Measurements from ENCODE around the gene MEG3.

The MEG3 gene

DNA sequence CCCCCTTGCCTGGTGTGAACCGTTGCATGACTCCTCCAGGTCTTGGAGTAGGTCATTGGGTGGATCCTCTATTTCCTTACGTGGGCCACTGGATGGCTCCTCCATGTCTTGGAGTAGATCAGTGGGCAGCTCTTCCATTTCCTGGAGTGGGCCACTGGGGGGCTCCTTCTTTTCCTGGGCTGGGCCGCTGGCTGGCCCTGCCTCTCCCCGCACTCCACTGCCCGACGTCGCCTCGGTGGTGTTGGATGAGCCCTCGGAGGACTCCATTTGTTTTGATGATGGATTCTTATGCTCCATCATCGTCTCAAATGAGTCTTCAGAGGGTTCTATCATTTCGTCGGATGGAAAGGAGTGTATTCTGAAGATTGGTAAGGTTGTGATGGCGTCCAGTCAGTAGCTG is 58.5 kb downstream of the MEG3 start:
- DNase-seq: no peak

DNA sequence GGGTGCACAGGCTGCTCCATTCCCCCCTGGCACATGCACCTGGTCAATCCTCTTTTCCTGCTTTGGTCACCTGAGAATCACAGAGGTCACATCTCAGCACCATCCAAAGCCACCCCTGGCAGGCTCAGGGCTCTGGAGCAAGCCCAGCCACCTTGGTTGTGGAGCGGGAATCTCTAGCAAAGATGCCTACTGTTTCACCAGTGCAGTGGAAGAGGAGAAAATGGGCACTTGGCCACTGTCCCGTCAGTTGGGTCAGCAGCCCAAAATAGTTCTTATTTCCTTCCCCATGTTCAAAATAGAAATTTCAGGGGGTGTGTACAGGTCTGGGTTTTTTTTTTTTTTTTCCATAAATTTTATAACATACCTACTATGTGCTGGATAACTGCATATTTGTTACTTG is 59.3 kb downstream of the MEG3 start:
- DNase-seq: no peak

DNA sequence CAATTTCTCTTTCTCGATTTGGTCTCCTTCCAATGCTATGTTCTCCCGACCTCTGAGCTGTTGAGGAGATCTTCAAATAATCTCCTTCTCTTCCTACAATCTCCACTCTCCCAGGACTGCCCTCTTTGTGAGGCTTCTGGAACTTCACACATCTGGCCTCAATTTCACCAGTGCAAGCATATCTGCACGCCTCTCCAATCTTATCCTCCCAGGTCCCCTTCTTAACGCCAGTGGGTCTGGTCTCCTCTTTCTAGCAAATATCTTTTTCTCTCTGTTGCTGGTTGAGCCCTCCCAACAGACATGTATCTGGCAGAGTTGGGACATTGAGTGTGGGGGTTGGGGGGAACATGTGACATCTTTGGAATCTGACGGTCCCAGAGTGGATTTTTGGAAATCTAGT is 59.7 kb downstream of the MEG3 start:
- no peak for DNase-seq

DNA sequence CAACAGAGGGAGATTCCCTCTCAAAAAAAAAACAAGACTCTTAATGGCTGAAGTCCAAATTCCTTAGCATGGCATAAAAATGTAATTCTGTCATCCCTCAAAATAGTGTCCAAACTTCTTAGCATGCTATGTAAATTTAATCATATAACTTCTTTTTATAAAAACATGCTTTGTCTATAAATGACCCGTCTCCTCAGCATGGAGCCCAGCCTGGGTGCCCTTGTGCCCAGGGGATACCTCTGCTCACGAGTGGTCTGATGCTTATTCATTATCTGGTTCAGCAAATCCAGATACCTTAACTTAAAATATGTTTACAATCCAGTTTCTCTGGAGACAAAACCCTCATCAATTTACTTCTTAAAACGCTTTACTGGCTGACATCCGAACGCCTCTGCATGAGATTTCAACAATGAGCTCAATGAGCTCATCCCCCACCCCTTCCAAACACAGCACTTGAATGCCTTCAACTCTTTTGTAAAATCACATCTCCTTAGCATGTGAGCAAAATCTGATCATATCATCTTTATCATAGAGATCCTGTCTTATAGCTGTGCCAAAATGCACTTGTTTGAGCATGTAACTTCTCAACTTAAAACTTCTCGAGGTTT is 61.9 kb downstream of the MEG3 start:
- no peak for DNase-seq

DNA sequence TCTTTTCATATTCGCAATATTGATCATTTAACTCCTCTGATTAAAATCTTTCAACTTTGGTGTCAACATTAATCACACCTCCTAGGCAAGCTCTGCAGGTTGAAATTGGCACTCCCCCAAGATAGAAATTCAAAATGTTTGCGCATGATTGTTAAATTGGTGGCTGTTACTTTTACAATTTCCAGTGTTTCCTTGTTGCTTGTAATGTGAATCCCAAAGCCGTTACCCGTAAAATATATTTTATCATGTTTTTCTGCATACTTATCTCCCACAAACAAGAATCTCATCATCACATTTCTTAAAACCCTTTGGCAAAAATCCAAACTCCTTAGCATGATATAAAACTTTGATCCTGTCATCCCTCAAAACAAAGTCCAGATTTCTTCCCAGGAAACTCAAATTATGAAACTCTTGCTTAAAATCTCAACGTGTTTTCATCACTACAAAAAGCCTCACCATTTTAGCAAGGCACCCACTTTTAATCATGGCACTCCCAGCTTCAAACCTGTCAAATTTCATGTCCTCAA is 62.9 kb downstream of the MEG3 start:
- DNase-seq: no peak

DNA sequence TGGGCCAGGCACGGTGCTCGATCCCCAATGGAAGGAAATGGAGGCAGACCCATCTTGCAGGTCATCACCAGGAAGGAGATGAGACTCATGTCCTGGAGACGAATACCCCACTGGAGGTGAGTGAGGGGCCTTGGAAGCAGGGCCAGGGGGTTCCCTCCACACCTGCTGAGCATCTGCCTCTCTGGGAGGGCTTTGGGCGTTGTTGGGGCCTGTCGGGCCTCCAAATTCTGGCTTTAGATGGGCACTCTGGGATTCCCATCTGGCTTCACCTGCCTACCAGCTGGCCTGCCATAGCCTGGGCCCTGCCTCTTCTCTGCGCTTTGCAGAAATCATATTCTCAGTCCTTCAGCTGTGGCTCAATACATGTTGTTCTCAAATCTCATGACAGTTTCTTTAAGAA is 63.7 kb downstream of the MEG3 start:
- no peak for DNase-seq

DNA sequence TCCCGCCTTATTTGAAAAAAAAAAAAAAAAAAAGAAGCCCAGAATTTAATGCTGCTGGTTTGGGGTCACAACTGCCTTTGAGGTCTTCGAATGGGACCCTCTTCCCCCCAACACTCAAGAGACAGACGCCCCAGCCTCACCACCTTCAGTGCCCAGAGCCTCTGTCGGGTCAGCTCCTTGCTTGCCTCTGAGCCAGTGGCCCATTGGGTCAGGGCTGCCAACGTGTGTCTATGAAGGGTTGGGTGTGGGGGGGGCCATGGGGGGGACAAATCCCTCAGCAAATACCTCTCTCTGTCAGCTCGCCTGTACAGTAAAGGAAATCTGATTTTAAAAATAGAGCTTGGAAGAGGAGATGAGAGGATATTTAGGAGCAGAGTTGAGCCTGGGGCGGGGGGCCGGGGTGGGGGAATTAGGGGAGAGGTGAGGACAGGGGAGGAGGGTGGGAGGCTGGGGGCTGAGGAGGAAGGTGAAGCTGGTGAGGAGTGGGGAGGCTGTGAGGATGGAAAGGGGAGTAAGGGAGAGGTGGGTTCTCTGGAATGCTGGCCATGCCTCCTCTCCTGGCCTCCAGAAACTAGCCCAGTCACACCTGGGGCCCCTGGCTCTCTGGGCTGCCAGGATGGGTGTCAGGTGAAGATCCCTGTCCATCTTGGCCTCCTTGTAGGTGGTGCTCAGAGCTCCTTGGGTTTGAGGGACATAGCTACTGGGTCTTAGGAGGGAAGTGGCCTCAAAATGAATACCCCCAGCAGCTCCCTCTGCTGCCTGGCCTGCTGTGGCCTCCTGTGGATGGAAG is 64.3 kb downstream of the MEG3 start:
- no peak for DNase-seq

DNA sequence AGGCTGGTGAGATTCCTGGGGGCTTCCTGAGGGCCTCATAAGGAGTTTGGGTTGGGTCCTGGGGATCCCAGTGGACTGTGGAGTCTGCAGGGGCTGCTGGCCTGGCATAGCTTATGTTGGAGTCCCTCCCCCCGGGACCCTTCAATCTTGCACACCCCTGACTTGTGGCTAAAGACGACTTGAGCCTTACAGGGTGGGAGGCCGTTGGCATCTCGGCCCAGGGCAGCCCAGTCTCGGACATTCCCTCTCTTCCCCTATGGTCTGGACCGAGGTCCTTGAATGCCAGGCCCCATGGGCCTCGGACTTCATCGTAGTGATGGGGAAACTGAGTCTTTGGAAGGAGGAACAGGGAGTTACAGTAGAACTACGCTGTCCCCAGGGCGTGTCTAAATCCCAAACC is 65.1 kb downstream of the MEG3 start:
- DNase-seq: no peak

DNA sequence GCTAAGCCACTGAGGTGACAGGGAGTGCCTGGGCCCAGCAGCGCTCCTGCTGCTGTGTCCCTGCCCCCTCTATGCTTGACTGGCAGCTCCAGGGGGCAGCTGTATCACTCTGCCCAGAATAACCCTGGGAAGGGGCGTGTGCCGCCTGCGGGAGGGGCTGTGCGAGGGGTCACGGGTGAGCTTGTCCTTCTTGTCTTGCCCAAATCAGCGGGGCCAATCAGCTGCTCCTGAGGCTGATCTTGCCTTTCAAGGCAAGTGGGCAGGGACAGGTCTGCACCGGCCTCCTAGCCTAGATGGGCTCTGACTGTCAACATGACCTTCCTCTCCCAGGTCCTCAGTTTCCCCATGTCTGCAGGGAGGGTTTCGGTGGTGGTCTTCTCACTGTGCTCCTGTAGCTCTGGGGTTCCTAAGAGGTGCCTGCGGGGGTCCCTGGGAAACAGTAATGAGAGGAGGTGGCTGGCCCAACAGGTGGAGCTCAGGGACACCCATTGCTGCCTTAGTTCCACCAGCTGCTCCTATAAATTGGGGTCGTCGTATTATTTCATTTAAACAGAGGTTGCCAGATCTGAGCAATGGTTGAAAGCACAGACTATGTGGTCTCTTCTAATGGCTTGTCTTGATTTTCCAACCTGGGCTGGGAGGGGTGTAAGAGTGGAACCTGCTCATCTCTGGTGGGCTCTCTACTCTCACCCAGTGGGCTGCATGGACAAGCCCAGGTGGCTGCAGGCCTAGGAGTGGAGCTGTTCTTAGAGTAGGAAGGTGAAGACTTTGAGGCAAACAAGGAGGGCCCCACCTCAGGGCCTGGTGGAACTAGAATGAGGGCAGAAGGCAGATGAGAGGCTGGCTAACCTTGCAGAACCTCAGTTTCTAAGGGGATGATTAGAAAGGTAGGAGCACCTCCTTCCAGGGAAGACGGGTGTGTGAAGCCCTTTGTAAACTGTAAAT is 65.9 kb downstream of the MEG3 start:
- DNase-seq: no peak

DNA sequence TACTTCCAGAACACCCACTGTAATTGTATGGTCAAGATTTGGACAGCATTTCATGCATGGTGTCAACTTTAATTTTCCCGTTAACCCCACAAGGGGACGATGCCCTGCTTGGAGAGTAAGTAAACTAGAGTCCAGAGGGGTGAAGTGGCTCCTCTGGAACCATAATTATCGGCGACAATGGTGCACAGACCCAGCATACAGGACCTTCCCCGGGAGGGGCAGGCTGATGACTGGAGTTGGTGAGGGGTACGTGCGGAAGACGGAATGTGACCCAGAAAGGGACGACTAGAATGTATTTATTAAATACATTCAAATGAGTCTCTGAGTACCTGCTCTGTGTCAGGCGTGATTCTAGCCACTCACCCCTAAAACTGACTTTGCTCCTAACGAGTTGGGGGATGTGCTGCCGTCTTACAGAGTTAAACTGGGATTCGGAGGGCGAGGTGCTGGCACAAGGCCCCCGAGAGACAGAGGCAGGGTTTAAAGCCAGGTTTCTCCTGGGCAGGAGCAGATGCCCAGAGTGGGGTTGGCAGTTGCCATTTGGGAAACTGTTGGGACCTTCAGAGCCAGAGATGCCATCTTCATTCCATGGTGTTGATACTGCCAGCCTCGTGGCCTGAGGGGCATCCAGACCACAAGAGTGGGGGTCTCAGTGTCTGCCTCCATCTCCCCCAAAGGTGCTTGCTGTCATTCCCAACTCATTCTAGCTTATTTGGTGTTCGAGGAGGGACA is 66.7 kb downstream of the MEG3 start:
- DNase-seq: no peak

DNA sequence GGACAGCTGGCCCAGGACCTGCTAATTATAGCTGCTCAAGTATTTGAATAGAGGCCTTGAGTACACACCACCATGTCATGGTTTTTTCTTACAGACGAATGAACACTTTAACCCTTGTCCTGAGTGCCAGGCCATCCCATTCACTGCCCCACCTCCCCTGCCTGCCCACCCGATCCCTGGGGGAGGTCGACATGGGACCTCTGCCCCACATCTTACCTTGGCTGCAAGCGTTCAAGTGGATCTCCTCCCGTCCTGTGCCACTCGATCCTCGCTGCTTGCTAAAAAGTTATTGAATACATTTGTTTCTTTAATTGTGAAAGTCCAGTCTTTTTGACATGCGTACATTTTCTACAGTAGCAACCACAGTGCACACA is 67.3 kb downstream of the MEG3 start:
- peak; percentile 73 for DNase-seq

DNA sequence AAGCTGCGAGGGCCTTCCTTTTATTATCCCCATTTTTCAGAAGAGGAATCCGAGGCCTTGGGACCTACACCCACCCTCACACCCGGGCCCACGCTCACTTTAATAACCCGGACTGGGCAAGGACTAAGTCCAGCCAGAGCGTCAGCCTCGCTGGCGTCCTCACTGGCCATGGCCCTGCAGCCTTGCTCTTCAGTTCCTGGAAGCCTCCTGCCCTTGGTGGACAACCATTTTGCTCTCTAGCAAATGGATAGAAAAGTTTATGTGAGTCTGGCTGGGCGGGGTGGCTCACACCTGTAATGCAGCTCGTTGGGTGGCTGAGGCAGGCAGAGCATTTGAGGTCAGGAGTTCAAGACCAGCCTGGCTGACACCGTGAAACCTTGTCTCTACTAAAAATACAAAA is 67.8 kb downstream of the MEG3 start:
- no peak for DNase-seq

DNA sequence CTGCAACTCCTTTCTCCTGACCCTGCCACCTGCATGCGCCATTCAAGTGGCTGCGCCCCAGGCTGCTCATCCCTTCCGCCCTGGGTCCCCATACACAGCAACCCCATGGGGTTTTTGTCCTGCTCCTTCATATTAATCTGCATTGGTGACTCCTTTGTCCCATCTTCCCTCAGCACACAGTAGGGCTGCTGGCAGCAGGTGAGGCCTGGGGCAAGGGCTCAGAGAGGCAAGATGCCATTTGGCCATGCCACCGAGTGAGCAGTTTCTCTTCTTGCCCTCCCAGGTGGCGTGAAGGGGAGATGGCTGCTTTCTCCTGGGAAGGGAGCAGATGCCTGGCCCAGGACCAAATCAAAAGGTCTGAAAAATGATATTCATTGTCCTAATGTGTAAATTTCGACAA is 68.5 kb downstream of the MEG3 start:
- DNase-seq: no peak

DNA sequence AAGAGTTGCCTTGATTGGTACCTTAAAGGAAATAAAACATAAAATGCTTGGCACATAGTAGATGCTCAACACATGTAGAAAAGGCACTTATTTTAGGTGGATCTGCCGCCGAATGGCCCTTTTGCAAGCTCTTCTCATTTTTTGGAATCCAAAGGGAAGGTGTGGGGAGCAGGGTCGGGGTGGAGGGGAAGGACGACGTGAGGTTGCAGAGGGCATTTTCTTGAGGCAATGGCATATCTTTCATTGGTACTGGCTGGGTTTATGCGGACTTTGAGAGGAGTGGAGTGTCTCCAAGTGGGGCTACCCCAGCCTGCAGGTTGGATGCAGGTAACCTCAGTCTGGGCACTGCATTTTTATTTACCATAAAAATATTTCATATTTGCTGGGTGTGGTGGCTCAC is 69.5 kb downstream of the MEG3 start:
- no peak for DNase-seq

DNA sequence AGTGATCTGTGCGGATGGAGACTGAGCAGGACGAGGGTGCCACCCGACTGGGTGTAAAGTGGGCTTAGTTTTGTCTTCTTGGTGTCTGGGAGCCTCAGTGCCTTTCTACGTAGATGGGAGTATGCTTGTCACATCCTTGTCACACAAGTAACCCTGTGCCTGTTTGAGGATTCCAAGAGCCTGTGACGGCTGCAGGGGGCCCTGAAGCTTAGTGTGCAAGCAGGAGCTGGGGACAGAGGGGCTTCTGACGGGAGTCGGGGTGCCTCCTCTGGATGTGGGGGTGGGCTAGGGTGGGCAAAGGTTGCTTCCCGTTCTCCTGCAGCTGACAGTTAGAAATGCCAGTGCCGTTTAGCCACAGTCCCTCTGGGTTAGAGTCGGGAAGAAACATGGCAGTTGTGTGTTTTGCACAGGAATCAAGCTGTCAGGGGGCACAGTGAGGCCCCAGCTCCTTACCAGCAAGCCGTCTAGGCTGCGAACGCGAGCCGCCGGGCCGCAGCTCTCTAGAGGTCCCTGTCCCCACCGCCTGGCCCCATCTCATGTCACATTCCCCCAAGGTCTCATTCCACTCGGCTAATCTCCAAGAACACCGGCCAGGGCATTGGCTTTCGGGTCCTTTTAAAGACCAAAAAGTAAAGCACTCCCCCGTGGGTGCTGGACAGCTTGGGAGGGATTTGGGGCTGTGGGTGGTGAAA is 70.6 kb downstream of the MEG3 start:
- DNase-seq: no peak

DNA sequence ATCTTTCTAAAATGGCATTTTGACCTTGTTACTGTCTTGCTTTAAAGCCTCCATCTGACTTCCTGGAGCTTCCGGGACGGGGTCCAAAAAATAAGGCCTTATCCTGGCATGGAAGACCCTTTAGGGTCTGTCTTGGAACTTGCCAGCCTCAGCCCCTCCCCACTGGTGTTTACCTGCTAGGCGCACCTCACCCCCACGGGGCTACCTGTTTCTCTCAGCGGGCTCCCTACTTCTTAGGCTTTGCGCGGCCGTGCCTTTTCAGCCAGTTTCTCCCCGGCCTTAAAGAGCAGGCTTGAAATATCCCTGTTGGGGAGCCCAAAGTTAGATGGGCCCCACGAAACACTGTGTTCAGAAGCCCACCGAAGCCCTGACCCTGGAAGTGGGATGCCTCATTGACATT is 72.5 kb downstream of the MEG3 start:
- DNase-seq: no peak

DNA sequence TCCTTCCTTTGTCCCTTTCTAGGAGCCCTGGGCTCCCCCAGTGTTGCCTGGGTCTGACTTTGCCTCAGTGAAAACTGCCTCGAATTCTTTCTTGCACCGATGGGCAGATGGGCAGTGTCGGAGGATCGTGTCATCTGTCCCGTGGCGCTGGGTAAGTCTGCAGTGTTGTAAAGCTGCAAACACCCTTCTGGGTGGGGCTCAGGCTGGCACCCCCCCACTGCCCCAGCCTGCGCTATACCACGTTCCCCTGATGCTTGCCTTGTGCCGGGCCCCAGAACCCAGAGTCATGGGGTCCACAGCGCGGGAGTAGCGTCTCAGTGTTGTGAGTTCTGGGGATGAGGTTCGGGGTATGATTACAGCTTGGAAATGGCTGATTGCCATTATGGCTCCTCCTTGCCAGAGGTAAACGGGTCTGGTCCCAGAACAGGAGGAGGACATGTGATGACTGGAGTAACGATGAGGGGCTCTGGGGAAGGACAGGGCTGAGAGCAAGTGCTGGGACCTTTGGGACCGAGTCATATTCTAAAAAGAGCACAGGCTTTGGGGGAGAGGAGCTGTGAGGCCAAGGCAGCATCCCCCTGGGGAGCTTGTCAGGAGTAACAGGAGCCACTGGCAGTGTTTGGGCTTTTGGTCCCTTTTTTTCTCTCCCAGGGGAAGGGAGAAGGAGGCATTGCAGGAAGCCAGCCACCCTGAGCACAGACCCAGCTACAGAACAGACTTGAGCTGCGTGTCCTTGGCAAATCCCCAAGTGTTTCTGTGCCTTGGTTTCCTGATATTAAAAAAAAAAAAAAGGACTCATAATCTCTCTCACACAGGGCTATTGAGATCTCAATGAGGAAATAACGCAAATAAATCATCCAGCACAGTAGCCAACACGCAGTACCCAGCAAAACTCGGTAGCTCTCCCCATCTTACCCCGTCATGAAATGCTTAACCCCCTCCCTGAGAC is 73.3 kb downstream of the MEG3 start:
- peak; percentile 37 for DNase-seq

DNA sequence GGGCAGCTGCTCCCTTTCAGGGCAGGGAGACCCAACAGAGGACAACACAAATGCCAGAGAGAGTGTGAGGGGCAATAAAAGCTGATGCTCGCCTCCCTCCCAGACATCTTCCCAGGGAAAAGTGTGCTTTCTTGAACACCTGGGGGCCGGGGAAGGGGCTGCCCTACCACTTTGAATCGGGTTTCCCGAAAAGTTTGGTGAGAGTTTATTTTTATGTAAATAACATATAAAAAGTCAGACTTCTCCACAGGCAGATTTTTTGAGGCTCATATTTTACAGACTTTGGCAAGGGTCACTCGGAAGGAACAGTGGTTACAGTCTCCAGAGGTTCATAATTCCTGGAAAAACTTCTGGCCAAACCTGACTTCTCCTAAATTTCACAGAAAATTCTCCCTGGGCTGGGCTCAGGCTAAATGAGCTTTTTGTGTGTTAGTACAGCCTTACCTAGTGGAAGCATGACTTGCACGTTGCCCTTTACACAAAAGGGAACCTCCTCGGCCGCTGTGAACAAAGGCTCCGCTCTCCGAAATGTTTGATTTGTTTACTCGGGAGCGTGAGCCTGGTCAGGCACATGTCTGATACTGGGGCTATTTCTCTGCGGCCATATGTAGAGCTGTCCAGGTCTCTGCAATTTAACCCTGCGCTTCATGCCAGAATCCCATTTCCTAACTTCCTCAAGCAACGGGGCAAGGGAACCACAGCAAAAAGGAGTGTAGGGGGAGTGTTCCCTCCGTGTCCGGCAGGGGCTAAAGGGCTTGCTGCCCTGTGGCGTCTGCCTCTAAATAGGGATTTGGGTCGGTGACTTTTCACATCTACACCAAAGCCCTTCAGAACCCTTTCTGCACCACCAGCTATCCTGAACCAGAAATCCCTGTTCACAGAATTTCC is 74.2 kb downstream of the MEG3 start:
- DNase-seq: peak; percentile 48

DNA sequence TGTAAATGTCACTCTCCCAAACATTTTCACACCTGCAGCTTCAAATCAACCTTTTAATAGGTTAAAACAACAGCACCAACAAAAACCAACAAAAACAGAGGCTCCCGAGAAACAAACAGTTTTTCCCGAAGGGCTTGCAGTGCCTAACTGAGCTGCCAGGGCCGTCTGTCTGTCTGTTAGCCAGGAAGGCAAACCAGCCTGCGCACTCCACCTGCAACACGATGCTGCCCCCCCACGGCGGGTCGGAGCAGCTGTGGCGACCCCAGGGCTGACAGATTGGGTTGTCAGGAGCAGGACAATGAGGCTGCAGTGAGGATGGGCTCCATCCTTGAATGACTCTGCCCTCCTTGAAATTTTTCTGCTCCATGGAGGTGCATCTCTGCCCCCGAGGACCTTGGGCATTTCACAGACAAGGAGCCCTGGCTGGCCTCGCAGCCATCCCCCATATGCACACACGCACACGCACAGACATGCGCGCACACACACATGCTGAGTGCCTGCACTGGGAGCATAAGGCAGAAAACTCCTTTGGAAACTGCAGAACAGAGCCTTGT is 75.0 kb downstream of the MEG3 start:
- peak; percentile 53 for DNase-seq

Data from SHP77 treated with DMSO at 0.1 percent for 48 hours (cell line).